ENCODE results near the gene RBP2.

RBP2 gene

DNA sequence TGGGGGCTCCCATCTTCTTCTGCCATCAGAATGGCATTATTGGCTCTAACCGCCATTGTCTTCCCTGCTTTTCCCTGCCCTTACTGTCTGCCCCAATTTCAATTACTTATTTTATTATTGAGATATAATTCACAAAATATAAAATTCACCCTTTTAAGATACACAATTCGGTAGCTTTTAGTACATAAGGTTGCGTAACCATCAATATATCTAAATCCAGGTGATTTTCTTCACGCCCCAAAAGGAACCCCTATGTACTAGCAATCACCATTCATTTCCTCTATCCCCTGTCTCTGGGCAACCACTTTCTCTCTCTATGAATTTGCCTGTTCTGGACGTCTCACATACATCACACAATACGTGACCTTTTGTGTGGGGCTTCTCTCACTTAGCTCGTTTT, 18.0 kb downstream of the RBP2 start:
- Histone ChIP-seq H3K9ac (ENCODE audit: low read depth, low read length, poor library complexity) (no peak overlapping the region), H3K9me3 (replicated peaks in 1 of 2; ENCODE audit: control insufficient read depth in 2 of 2, insufficient read depth in 1 of 2, low read depth in 1 of 2, low read length in 2 of 2) (no peaks in the 10 kb centered on the region), H2BK12ac (ENCODE audit: low read length) (no peak overlapping the region), H3K79me1 (ENCODE audit: low read depth, low read length) (peaks cover 2% of the 10 kb centered on the region), H3K36me3 (replicated peaks in 1 of 2; ENCODE audit: control insufficient read depth in 2 of 2, insufficient read depth in 2 of 2, low read length in 2 of 2) (no peaks in the 10 kb centered on the region), H2AK5ac (ENCODE audit: low read depth, low read length) (no peak overlapping the region), H2BK15ac (ENCODE audit: low read length) (no peak overlapping the region), H3K14ac (ENCODE audit: low read length) (no peak overlapping the region), H3K4ac (ENCODE audit: low read length) (no peak overlapping the region), H3K27me3 (ENCODE audit: control insufficient read depth in 3 of 3, insufficient read depth in 3 of 3, low read depth in 1 of 3, low read length in 3 of 3) (no peaks in the 10 kb centered on the region), H4K8ac (ENCODE audit: low read depth, low read length) (no peak overlapping the region), H3K4me2 (ENCODE audit: insufficient read depth, low read length, poor library complexity, severe bottlenecking) (no peak overlapping the region), H3K18ac (ENCODE audit: low read length) (no peak overlapping the region), H2BK120ac (ENCODE audit: low read depth, low read length) (no peak overlapping the region), H3K23ac (ENCODE audit: low read depth, low read length, poor library complexity) (no peak overlapping the region), H2BK5ac (ENCODE audit: low read length) (no peak overlapping the region), H3K4me3 (ENCODE audit: low read length in 2 of 2) (no peak overlapping the region), H4K91ac (ENCODE audit: low read depth, low read length, poor library complexity) (no peak overlapping the region), H3K4me1 (ENCODE audit: control insufficient read depth in 2 of 2, insufficient read depth in 1 of 2, low read depth in 1 of 2, low read length in 2 of 2) (peaks cover 0 to 1% of the 10 kb centered on the region in 2 donors), H3K27ac (replicated peaks; ENCODE audit: low read length) (no peak overlapping the region), H2AFZ (ENCODE audit: low read length) (no peak overlapping the region)
- no peak for DNase-seq (ENCODE audit: low spot score)
- WGBS, 2 donors (ENCODE audit: extremely low coverage in 2 of 2, insufficient read length in 2 of 2, insufficient replicate concordance in 1 of 2), result no CpG with 5 or more reads among the region's 7 CpGs

DNA sequence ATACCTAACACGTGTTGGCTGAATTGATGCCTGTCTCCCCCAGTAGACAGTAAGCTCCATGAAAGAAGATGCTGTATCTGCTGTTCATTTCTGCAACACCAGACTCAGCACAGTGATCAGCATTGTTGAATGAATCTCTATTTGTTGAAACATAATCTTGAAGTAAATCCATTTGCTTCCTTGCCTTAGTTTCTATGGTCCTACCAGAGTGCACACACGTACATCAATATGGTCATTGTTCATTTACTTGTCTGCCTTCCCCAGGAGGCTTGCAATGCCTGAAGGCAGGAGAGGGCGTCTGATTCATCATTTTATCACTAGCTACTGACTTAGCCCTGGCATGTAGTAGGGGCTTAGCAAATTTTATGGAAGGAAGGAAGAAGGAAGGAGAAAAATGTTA, 19.2 kb downstream of the RBP2 start:
- no peak overlapping the region for H3K4me2 ChIP-seq (ENCODE audit: insufficient read depth, low read length, poor library complexity, severe bottlenecking)
- H3K4ac ChIP-seq (ENCODE audit: low read length), result no peak overlapping the region
- no peak overlapping the region for H3K18ac ChIP-seq (ENCODE audit: low read length)
- no peak overlapping the region for H3K23ac ChIP-seq (ENCODE audit: low read depth, low read length, poor library complexity)
- H2AK5ac ChIP-seq (ENCODE audit: low read depth, low read length), result no peak overlapping the region
- H3K4me1 ChIP-seq (ENCODE audit: control insufficient read depth in 2 of 2, insufficient read depth in 1 of 2, low read depth in 1 of 2, low read length in 2 of 2), result peaks cover 0 to 1% of the 10 kb centered on the region in 2 donors
- H3K9me3 ChIP-seq (replicated peaks in 1 of 2; ENCODE audit: control insufficient read depth in 2 of 2, insufficient read depth in 1 of 2, low read depth in 1 of 2, low read length in 2 of 2), result no peaks in the 10 kb centered on the region
- H2BK5ac ChIP-seq (ENCODE audit: low read length), result no peak overlapping the region
- DNase-seq (ENCODE audit: low spot score), result no peak
- no peak overlapping the region for H3K14ac ChIP-seq (ENCODE audit: low read length)
- H3K36me3 ChIP-seq (replicated peaks in 1 of 2; ENCODE audit: control insufficient read depth in 2 of 2, insufficient read depth in 2 of 2, low read length in 2 of 2), result no peaks in the 10 kb centered on the region
- no peak overlapping the region for H4K8ac ChIP-seq (ENCODE audit: low read depth, low read length)
- H3K27me3 ChIP-seq (ENCODE audit: control insufficient read depth in 3 of 3, insufficient read depth in 3 of 3, low read depth in 1 of 3, low read length in 3 of 3), result no peaks in the 10 kb centered on the region
- no peak overlapping the region for H3K27ac ChIP-seq (replicated peaks; ENCODE audit: low read length)
- no CpG with 5 or more reads among the region's 3 CpGs for WGBS, 2 donors (ENCODE audit: extremely low coverage in 2 of 2, insufficient read length in 2 of 2, insufficient replicate concordance in 1 of 2)
- H2BK12ac ChIP-seq (ENCODE audit: low read length), result no peak overlapping the region
- H4K91ac ChIP-seq (ENCODE audit: low read depth, low read length, poor library complexity), result no peak overlapping the region
- H3K79me1 ChIP-seq (ENCODE audit: low read depth, low read length), result peaks cover 2% of the 10 kb centered on the region
- no peak overlapping the region for H2BK15ac ChIP-seq (ENCODE audit: low read length)
- H3K9ac ChIP-seq (ENCODE audit: low read depth, low read length, poor library complexity), result no peak overlapping the region
- H3K4me3 ChIP-seq (ENCODE audit: low read length in 2 of 2), result no peak overlapping the region
- H2AFZ ChIP-seq (ENCODE audit: low read length), result no peak overlapping the region
- H2BK120ac ChIP-seq (ENCODE audit: low read depth, low read length), result no peak overlapping the region

DNA sequence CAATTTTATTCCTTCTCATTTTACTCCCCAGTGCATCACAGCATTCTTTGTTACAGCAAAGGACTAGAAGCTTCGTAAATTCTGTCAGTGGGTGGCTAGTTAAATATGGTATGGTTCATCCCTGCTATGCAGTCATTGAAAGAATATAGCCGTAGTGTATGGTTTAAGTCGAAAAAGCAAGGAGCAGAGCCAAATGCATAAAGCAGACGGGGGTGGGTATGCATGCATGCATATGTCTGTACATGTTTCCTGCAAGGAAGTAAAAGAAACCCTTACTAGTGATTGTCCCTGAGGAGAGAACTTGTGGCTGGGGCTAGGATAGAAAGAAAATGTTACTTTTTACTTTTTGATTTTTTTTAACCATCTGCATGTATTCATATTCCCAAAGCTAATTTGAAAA, 19.9 kb downstream of the RBP2 start:
- Histone ChIP-seq H3K4me2 (ENCODE audit: insufficient read depth, low read length, poor library complexity, severe bottlenecking) (no peak overlapping the region), H3K4me3 (ENCODE audit: low read length in 2 of 2) (no peak overlapping the region), H3K18ac (ENCODE audit: low read length) (no peak overlapping the region), H3K36me3 (replicated peaks in 1 of 2; ENCODE audit: control insufficient read depth in 2 of 2, insufficient read depth in 2 of 2, low read length in 2 of 2) (no peaks in the 10 kb centered on the region), H3K23ac (ENCODE audit: low read depth, low read length, poor library complexity) (no peak overlapping the region), H4K91ac (ENCODE audit: low read depth, low read length, poor library complexity) (no peak overlapping the region), H2AFZ (ENCODE audit: low read length) (no peak overlapping the region), H3K9me3 (replicated peaks in 1 of 2; ENCODE audit: control insufficient read depth in 2 of 2, insufficient read depth in 1 of 2, low read depth in 1 of 2, low read length in 2 of 2) (no peaks in the 10 kb centered on the region), H3K27me3 (ENCODE audit: control insufficient read depth in 3 of 3, insufficient read depth in 3 of 3, low read depth in 1 of 3, low read length in 3 of 3) (no peaks in the 10 kb centered on the region), H3K27ac (replicated peaks; ENCODE audit: low read length) (no peak overlapping the region), H3K79me1 (ENCODE audit: low read depth, low read length) (peaks cover 2% of the 10 kb centered on the region), H3K9ac (ENCODE audit: low read depth, low read length, poor library complexity) (no peak overlapping the region), H3K4me1 (ENCODE audit: control insufficient read depth in 2 of 2, insufficient read depth in 1 of 2, low read depth in 1 of 2, low read length in 2 of 2) (no peaks in the 10 kb centered on the region), H3K14ac (ENCODE audit: low read length) (no peak overlapping the region), H4K8ac (ENCODE audit: low read depth, low read length) (no peak overlapping the region), H2BK5ac (ENCODE audit: low read length) (no peak overlapping the region), H2AK5ac (ENCODE audit: low read depth, low read length) (no peak overlapping the region), H2BK120ac (ENCODE audit: low read depth, low read length) (no peak overlapping the region), H2BK15ac (ENCODE audit: low read length) (no peak overlapping the region), H3K4ac (ENCODE audit: low read length) (no peak overlapping the region), H2BK12ac (ENCODE audit: low read length) (no peak overlapping the region)
- no peak for DNase-seq (ENCODE audit: low spot score)
- no CpG with 5 or more reads among the region's 4 CpGs for WGBS, 2 donors (ENCODE audit: extremely low coverage in 2 of 2, insufficient read length in 2 of 2, insufficient replicate concordance in 1 of 2)

DNA sequence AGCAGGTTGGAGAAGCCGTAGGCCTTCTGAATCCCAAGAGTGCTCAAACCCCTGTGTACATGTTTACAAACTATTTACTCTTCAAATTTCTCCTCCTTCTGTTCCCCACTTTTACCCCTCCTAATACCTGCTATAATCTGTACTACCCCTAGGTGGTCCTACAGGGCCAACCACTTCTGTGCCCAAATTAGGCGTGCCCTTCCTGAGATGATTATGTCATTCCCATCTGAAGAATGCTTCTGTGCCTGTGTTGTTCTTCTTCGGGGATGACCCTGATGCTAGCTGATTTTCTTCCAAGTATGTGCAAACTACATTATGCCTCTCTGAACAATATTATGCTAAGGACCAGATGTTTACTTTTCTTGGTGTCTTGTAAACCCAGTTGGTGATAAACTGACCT, 20.5 kb downstream of the RBP2 start:
- no peak overlapping the region for H2BK5ac ChIP-seq (ENCODE audit: low read length)
- DNase-seq (ENCODE audit: low spot score), result no peak
- no peak overlapping the region for H3K4me3 ChIP-seq (ENCODE audit: low read length in 2 of 2)

More for the DNA sequence above, 20.5 kb downstream of the RBP2 start:
- H3K36me3 ChIP-seq (replicated peaks in 1 of 2; ENCODE audit: control insufficient read depth in 2 of 2, insufficient read depth in 2 of 2, low read length in 2 of 2), result no peaks in the 10 kb centered on the region
- no peak overlapping the region for H4K91ac ChIP-seq (ENCODE audit: low read depth, low read length, poor library complexity)
- no peak overlapping the region for H3K4ac ChIP-seq (ENCODE audit: low read length)
- H3K4me2 ChIP-seq (ENCODE audit: insufficient read depth, low read length, poor library complexity, severe bottlenecking), result no peak overlapping the region
- H4K8ac ChIP-seq (ENCODE audit: low read depth, low read length), result no peak overlapping the region
- no peak overlapping the region for H2BK15ac ChIP-seq (ENCODE audit: low read length)
- H3K4me1 ChIP-seq (ENCODE audit: control insufficient read depth in 2 of 2, insufficient read depth in 1 of 2, low read depth in 1 of 2, low read length in 2 of 2), result no peaks in the 10 kb centered on the region
- H3K14ac ChIP-seq (ENCODE audit: low read length), result no peak overlapping the region
- WGBS, 2 donors (ENCODE audit: extremely low coverage in 2 of 2, insufficient read length in 2 of 2, insufficient replicate concordance in 1 of 2), result no CpG with 5 or more reads among the region's 3 CpGs
- no peak overlapping the region for H2AK5ac ChIP-seq (ENCODE audit: low read depth, low read length)
- no peak overlapping the region for H3K18ac ChIP-seq (ENCODE audit: low read length)
- H2AFZ ChIP-seq (ENCODE audit: low read length), result no peak overlapping the region
- no peak overlapping the region for H3K23ac ChIP-seq (ENCODE audit: low read depth, low read length, poor library complexity)
- no peaks in the 10 kb centered on the region for H3K27me3 ChIP-seq (ENCODE audit: control insufficient read depth in 3 of 3, insufficient read depth in 3 of 3, low read depth in 1 of 3, low read length in 3 of 3)
- no peak overlapping the region for H3K9ac ChIP-seq (ENCODE audit: low read depth, low read length, poor library complexity)
- H3K9me3 ChIP-seq (replicated peaks in 1 of 2; ENCODE audit: control insufficient read depth in 2 of 2, insufficient read depth in 1 of 2, low read depth in 1 of 2, low read length in 2 of 2), result no peaks in the 10 kb centered on the region
- no peak overlapping the region for H3K27ac ChIP-seq (replicated peaks; ENCODE audit: low read length)
- peaks cover 2% of the 10 kb centered on the region for H3K79me1 ChIP-seq (ENCODE audit: low read depth, low read length)
- no peak overlapping the region for H2BK120ac ChIP-seq (ENCODE audit: low read depth, low read length)
- no peak overlapping the region for H2BK12ac ChIP-seq (ENCODE audit: low read length)
